Vagina (tissue), 2 donors: Measurements from ENCODE around the gene S100A7. TPM values are rescaled to one million over a fixed set of nuclear protein-coding genes. Genes with fewer than 3 reads are reported as not detected.
A peak's percentile ranks its signal among the peaks of the same experiment; 100 is the strongest.

Experiments used
- DNase-seq, 2 donors: peaks; one replicate each; pipeline ENCODE4 v3.0.0-alpha.2; 2017; ENCODE audit errors: extremely low spot score in 2 of 2
- H3K27ac ChIP-seq: fragments of 200-600 bp; sonication (generic); one replicate; pipeline ENCODE4 v1.5.1; 2019
- H3K27me3 ChIP-seq: fragments of 200-600 bp; sonication (generic); one replicate; pipeline ENCODE4 v1.5.1; 2019
- H3K36me3 ChIP-seq, 2 donors: fragments of 200-600 bp; sonication (generic); one replicate each; pipeline ENCODE4 v1.5.1; 2017 to 2019
- H3K4me1 ChIP-seq: fragments of 200-600 bp; sonication (generic); one replicate; pipeline ENCODE4 v1.5.1; 2019
- H3K4me3 ChIP-seq, 2 donors: fragments of 200-600 bp; sonication (generic); 1 replicate in 1 of 2; 2 replicates in 1 of 2; pipeline ENCODE4 v1.5.1; 2016 to 2019
- H3K9me3 ChIP-seq: fragments of 200-600 bp; sonication (generic); one replicate; pipeline ENCODE4 v1.5.1; 2019
- CTCF ChIP-seq, 3 experiments: fragments of 450-650 bp in 2 of 3; fragments of 200-600 bp in 1 of 3; sonication (generic) in 1 of 3; IDR thresholded peaks; one replicate each; pipeline ENCODE4 v1.5.1; 2017 to 2019; ENCODE audit warnings: antibody characterized with exemption in 3 of 3, mild to moderate bottlenecking in 2 of 3, moderate library complexity in 2 of 3
- POLR2A ChIP-seq, 2 donors: fragments of 450-650 bp; IDR thresholded peaks; one replicate each; pipeline ENCODE4 v1.6.1; 2017; ENCODE audit warnings: antibody characterized with exemption in 2 of 2, mild to moderate bottlenecking in 2 of 2, moderate library complexity in 2 of 2
- POLR2AphosphoS5 ChIP-seq, 2 donors: sonication (generic); formaldehyde crosslinking; IDR thresholded peaks; one replicate each; pipeline ENCODE4 v1.9.0; 2017; ENCODE audit warnings: antibody characterized with exemption in 2 of 2, mild to moderate bottlenecking in 2 of 2, low read depth in 1 of 2; ENCODE audit not compliant: insufficient read depth in 1 of 2
- intact Hi-C: fragments of 100-400 bp; cut with DNase I; formaldehyde crosslinking; loops from one replicate; pipeline ENCODE4 v1.15.1; 2023
- total RNA-seq: library from RNA; depleted of rRNA; stranded (reverse); fragments of >200 nt; gene quantifications from one replicate; pipeline ENCODE4 v1.2.3, GENCODE V29; 2016

S100A7 gene
- total RNA-seq, 1 donor from 2014 or later, result 36.6 TPM

GRCh38 chr1:153481124-153481523 lies 20.7 kb upstream of the S100A7 start:
- Histone ChIP-seq H3K27ac (no peak overlapping the region), H3K27me3 (no peaks in the 10 kb centered on the region), H3K9me3 (no peaks in the 10 kb centered on the region), H3K36me3 (no peaks in the 10 kb centered on the region), H3K4me3 (no peak overlapping the region), H3K4me1 (peaks cover 6% of the 10 kb centered on the region)
- intact Hi-C loops, result no loop called here
- TF ChIP-seq POLR2A (IDR thresholded peaks at IDR 0.05) (no peak), POLR2AphosphoS5 (IDR thresholded peaks at IDR 0.05; ENCODE audit: insufficient read depth in 1 of 2, low read depth in 1 of 2) (no peak), CTCF (IDR thresholded peaks at IDR 0.05) (no peak)
- DNase-seq, result no peak

- H3K36me3 ChIP-seq, result no peaks in the 10 kb centered on the region
- H3K9me3 ChIP-seq, result no peaks in the 10 kb centered on the region
- H3K27me3 ChIP-seq, result no peaks in the 10 kb centered on the region
- intact Hi-C loops, result no loop called here
- no peak overlapping the region for H3K27ac ChIP-seq
- TF ChIP-seq POLR2AphosphoS5 (IDR thresholded peaks at IDR 0.05; ENCODE audit: insufficient read depth in 1 of 2, low read depth in 1 of 2) (peak in 1 of 2 donors; percentile 22), CTCF (IDR thresholded peaks at IDR 0.05) (no peak), POLR2A (IDR thresholded peaks at IDR 0.05) (no peak)
- no peak for DNase-seq
- peaks cover 3% of the 10 kb centered on the region for H3K4me1 ChIP-seq
- H3K4me3 ChIP-seq, result no peak overlapping the region
Observed at GRCh38 chr1:153478692-153479618, 18.5 kb upstream of the S100A7 start.

GRCh38 chr1:153478047-153478691 lies 17.7 kb upstream of the S100A7 start:
- Histone ChIP-seq H3K4me3 (no peak overlapping the region), H3K4me1 (no peaks in the 10 kb centered on the region), H3K9me3 (no peaks in the 10 kb centered on the region), H3K36me3 (no peaks in the 10 kb centered on the region), H3K27ac (no peak overlapping the region), H3K27me3 (no peaks in the 10 kb centered on the region)
- TF ChIP-seq CTCF (IDR thresholded peaks at IDR 0.05) (no peak), POLR2A (IDR thresholded peaks at IDR 0.05) (no peak), POLR2AphosphoS5 (IDR thresholded peaks at IDR 0.05; ENCODE audit: insufficient read depth in 1 of 2, low read depth in 1 of 2) (no peak)
- peak in 1 of 2 donors; percentile 9 for DNase-seq
- intact Hi-C loops, result no loop called here

GRCh38 chr1:153476491-153477093 lies 16.1 kb upstream of the S100A7 start:
- intact Hi-C loops, result no loop called here
- TF ChIP-seq CTCF (IDR thresholded peaks at IDR 0.05), result no peak
- no peak for TF ChIP-seq POLR2AphosphoS5 (IDR thresholded peaks at IDR 0.05; ENCODE audit: insufficient read depth in 1 of 2, low read depth in 1 of 2)
- TF ChIP-seq POLR2A (IDR thresholded peaks at IDR 0.05), result no peak
- peak; percentile 64 to 91 for DNase-seq

More at GRCh38 chr1:153476491-153477093, 16.1 kb upstream of the S100A7 start:
- Histone ChIP-seq H3K27ac (no peak overlapping the region), H3K9me3 (no peaks in the 10 kb centered on the region), H3K36me3 (no peaks in the 10 kb centered on the region), H3K4me3 (no peak overlapping the region), H3K27me3 (no peaks in the 10 kb centered on the region), H3K4me1 (no peaks in the 10 kb centered on the region)
